Heart left ventricle (tissue), 16 donors: ENCODE data around the gene RAB40C. TPM values are rescaled to one million over a fixed set of nuclear protein-coding genes. Genes with fewer than 3 reads are reported as not detected.

ENCODE experiments used
- ATAC-seq, 4 donors: fragments of 200-7000 bp; cut with Tn5 transposase; one replicate each; pipeline ENCODE4 v1.9.1; 2020 to 2022; ENCODE audit warnings: moderate library complexity in 4 of 4, mild to moderate bottlenecking in 3 of 4, moderate number of reproducible peaks in 1 of 4
- DNase-seq, 5 donors: peaks; one replicate each; pipeline ENCODE4 v3.0.0-alpha.2; 2020
- H3K27ac ChIP-seq, 12 donors: fragments of 200-600 bp; sonication (generic) in 4 of 12; one replicate each; pipeline versions ENCODE4 v1.5.0 to v1.8.0; 2016 to 2022; ENCODE audit warnings: mild to moderate bottlenecking in 2 of 12
- H3K27me3 ChIP-seq, 9 donors: fragments of 200-600 bp; sonication (generic) in 2 of 9; one replicate each; pipeline versions ENCODE4 v1.5.1 to v1.8.0; 2016 to 2022; ENCODE audit warnings: mild to moderate bottlenecking in 3 of 9
- H3K36me3 ChIP-seq, 9 donors: fragments of 200-600 bp; sonication (generic) in 2 of 9; one replicate each; pipeline versions ENCODE4 v1.5.0 to v1.8.0; 2018 to 2022; ENCODE audit warnings: mild to moderate bottlenecking in 2 of 9
- H3K4me1 ChIP-seq, 12 donors: fragments of 200-600 bp; sonication (generic) in 4 of 12; one replicate each; pipeline versions ENCODE4 v1.5.0 to v1.8.0; 2016 to 2022; ENCODE audit warnings: mild to moderate bottlenecking in 3 of 12
- H3K4me3 ChIP-seq, 12 donors: fragments of 200-600 bp; sonication (generic) in 4 of 12; one replicate each; pipeline versions ENCODE4 v1.5.0 to v1.8.0; 2017 to 2022; ENCODE audit warnings: mild to moderate bottlenecking in 9 of 12, moderate library complexity in 4 of 12
- H3K9me3 ChIP-seq, 12 donors: fragments of 200-600 bp; sonication (generic) in 4 of 12; one replicate each; pipeline versions ENCODE4 v1.5.0 to v1.8.0; 2016 to 2022; ENCODE audit warnings: mild to moderate bottlenecking in 1 of 12
- CTCF ChIP-seq, 12 donors: fragments of 200-600 bp; sonication (generic) in 4 of 12; IDR thresholded peaks; one replicate each; pipeline versions ENCODE4 v1.5.0 to v1.8.0; 2018 to 2022; ENCODE audit warnings: antibody characterized with exemption in 12 of 12, mild to moderate bottlenecking in 5 of 12
- POLR2A ChIP-seq, 2 donors: fragments of 450-650 bp; IDR thresholded peaks; one replicate each; pipeline ENCODE4 v1.6.1; 2017; ENCODE audit warnings: antibody characterized with exemption in 2 of 2, mild to moderate bottlenecking in 2 of 2, moderate library complexity in 2 of 2
- WGBS, 4 donors: extraction: QIAGEN DNeasy Blood & Tissue Kit in 2 of 4; methylation state at CpG; one replicate each; pipeline versions ENCODE4 v1.1.5 to v1.1.7; 2013 to 2018; 5-methylcytosine and 5-hydroxymethylcytosine counted together
- intact Hi-C, 10 donors: fragments of 100-400 bp; cut with DNase I; formaldehyde crosslinking; loops; one replicate each; pipeline versions ENCODE4 v1.11.1 to v1.14.2; 2022
- polyA plus RNA-seq, 2 donors: library from polyadenylated mRNA; stranded (reverse); fragments of 200-250 nt; gene quantifications; one replicate each; pipeline ENCODE4 v1.2.3, GENCODE V29; 2013
- total RNA-seq, 9 donors: library from RNA; depleted of rRNA in 2 of 9; stranded (reverse); fragments of >200 nt in 2 of 9; fragmentation: NEBNext Ultra II Directional in 3 of 9; extraction: Animal tissue kit (Norgen Biotek cat#: 25700) in 3 of 9; gene quantifications; one replicate each; pipeline versions ENCODE4 v1.1.0 to v1.2.4, GENCODE V29; 2016 to 2023
- donor health status: ischemic (EF 13 %, LVEDD 7.1; RV severe dilation, severe dysfunction).
- donor health status: healthy with polysubstance abuse.
- donor health status: DM: no; HTN: yes; CAD: no.
- donor health status: DM: no; HTN: no; CAD: no.
- donor health status: ischemic (EF 25% LVEDD 6.9; RV normal size, moderate dysfunction).
- donor health status: ischemic (EF 25% LVEDD 5.7; RV mildly dilated, moderate dysfunction).
- donor health status: healthy.
- donor health status: DM: yes; HTN: yes; CAD: no.
- donor health status: ischemic (EF 35%, LVEDD 5.7; RV mildly dilated, moderate dysfunction).
- donor health status: nonischemic (EF 11% LVEDD 7.7; RV severe dilation, severe dysfunction).
- donor health status: DM: yes; HTN: yes; CAD: no.
- donor health status: PGD.
- donor health status: ischemic (EF 29% LVEDD 5.4; RV normal size, mild dysfunction).
- donor health status: nonischemic (EF 23%, LVEDD 6.1; RV moderate dilation, normal function).

Gene RAB40C
- total and polyA plus RNA-seq, 11 donors: 10.2 to 22.0 (median 12.8) TPM

- DNase-seq (peak in 1 of 5 donors; percentile 24), ATAC-seq (no peak)
- WGBS, 4 donors: 85 to 89% (median 88%) methylated on average over 24 to 41 of the region's 41 CpGs
- H3K4me3 ChIP-seq: no peak overlapping the region
- peaks cover 0 to 17% (median 7%) of the 10 kb centered on the region in 9 donors for H3K36me3 ChIP-seq
- TF ChIP-seq CTCF (IDR thresholded peaks at IDR 0.05): no peak
- no peak for TF ChIP-seq POLR2A (IDR thresholded peaks at IDR 0.05)
- no peaks in the 10 kb centered on the region for H3K9me3 ChIP-seq
- no peak overlapping the region for H3K27ac ChIP-seq
- H3K27me3 ChIP-seq: no peaks in the 10 kb centered on the region
- H3K4me1 ChIP-seq: no peaks in the 10 kb centered on the region
- intact Hi-C loops: no loop called here
These were observed 31.0 kb downstream of the RAB40C start for GRCh38 chr16:620700-621525.

- 89 to 91% (median 91%) methylated on average over 20 to 21 of the region's 21 CpGs for WGBS, 4 donors
- Histone ChIP-seq H3K9me3 (no peaks in the 10 kb centered on the region), H3K4me3 (no peak overlapping the region), H3K27me3 (no peaks in the 10 kb centered on the region), H3K27ac (no peak overlapping the region), H3K36me3 (peaks cover 0 to 24% (median 12%) of the 10 kb centered on the region in 9 donors), H3K4me1 (no peaks in the 10 kb centered on the region)
- intact Hi-C loops: no loop called here
- ATAC-seq: no peak
- peak in 1 of 5 donors; percentile 18 for DNase-seq
- TF ChIP-seq POLR2A (IDR thresholded peaks at IDR 0.05) (no peak), CTCF (IDR thresholded peaks at IDR 0.05) (no peak)
These were observed 31.8 kb downstream of the RAB40C start for GRCh38 chr16:621526-622105.

GRCh38 chr16:622920-623280 lies 33.0 kb downstream of the RAB40C start:
- intact Hi-C loops: no loop called here

More at GRCh38 chr16:622920-623280, 33.0 kb downstream of the RAB40C start:
- Histone ChIP-seq H3K4me3 (no peak overlapping the region), H3K27me3 (no peaks in the 10 kb centered on the region), H3K9me3 (no peaks in the 10 kb centered on the region), H3K27ac (peak overlapping the region in 1 of 12 donors; percentile 69), H3K36me3 (peaks cover 0 to 31% (median 11%) of the 10 kb centered on the region in 9 donors), H3K4me1 (no peaks in the 10 kb centered on the region)
- ATAC-seq (no peak), DNase-seq (peak in 1 of 5 donors; percentile 17)
- TF ChIP-seq POLR2A (IDR thresholded peaks at IDR 0.05) (no peak), CTCF (IDR thresholded peaks at IDR 0.05) (no peak)
- 90 to 95% (median 95%) methylated on average over 17 of the region's 17 CpGs for WGBS, 4 donors
